Naive B cell (primary cell): ENCODE results near the gene WDR33. TPM values are rescaled to one million over a fixed set of nuclear protein-coding genes. Genes with fewer than 3 reads are reported as not detected.

Experiments
- ATAC-seq, 2 donors: fragments of 150-1000 bp; cut with Tn5 transposase; 2 replicates each; pipeline ENCODE4 v1.10.0; 2021; ENCODE audit warnings: low read depth in 2 of 2, mild to moderate bottlenecking in 2 of 2, moderate library complexity in 2 of 2
- DNase-seq: peaks from one replicate; pipeline ENCODE4 v3.0.0; 2022
- H3K27ac Mint-ChIP-seq, 6 donors: one replicate each; pipeline ENCODE4 v1.8.0; 2020 to 2022; ENCODE audit warnings: mild to moderate bottlenecking in 6 of 6, mixed read lengths in 6 of 6, moderate library complexity in 5 of 6, inconsistent platforms in 2 of 6
- H3K27me3 Mint-ChIP-seq, 3 donors: one replicate each; pipeline ENCODE4 v1.8.0; 2021 to 2022; ENCODE audit warnings: mixed read lengths in 3 of 3, mild to moderate bottlenecking in 1 of 3
- H3K36me3 Mint-ChIP-seq, 2 donors: one replicate each; pipeline ENCODE4 v1.8.0; 2020 to 2022; ENCODE audit warnings: mixed read lengths in 2 of 2, inconsistent platforms in 1 of 2, mild to moderate bottlenecking in 1 of 2
- H3K4me1 Mint-ChIP-seq, 3 donors: one replicate each; pipeline ENCODE4 v1.8.0; 2020 to 2022; ENCODE audit warnings: mixed read lengths in 3 of 3, inconsistent platforms in 1 of 3, mild to moderate bottlenecking in 1 of 3, moderate library complexity in 1 of 3
- H3K4me3 Mint-ChIP-seq, 8 donors: one replicate each; pipeline ENCODE4 v1.8.0; 2020 to 2022; ENCODE audit warnings: mild to moderate bottlenecking in 8 of 8, mixed read lengths in 8 of 8, moderate library complexity in 8 of 8, inconsistent platforms in 2 of 8
- H3K9me3 Mint-ChIP-seq, 7 donors: one replicate each; pipeline ENCODE4 v1.8.0; 2020 to 2022; ENCODE audit warnings: mixed read lengths in 7 of 7, mild to moderate bottlenecking in 5 of 7, inconsistent platforms in 2 of 7, moderate library complexity in 1 of 7
- polyA plus RNA-seq, 6 donors: library from polyadenylated mRNA; unstranded; fragments of 300-500 nt; fragmentation: Illumina TruSeq; gene quantifications; one replicate each; pipeline ENCODE4 v1.2.3, GENCODE V29; 2021; ENCODE audit warnings: low read depth in 6 of 6

The WDR33 gene
- polyA plus RNA-seq, 6 donors from 2014 or later = 20.5 to 50.4 (median 37.3) TPM

DNA sequence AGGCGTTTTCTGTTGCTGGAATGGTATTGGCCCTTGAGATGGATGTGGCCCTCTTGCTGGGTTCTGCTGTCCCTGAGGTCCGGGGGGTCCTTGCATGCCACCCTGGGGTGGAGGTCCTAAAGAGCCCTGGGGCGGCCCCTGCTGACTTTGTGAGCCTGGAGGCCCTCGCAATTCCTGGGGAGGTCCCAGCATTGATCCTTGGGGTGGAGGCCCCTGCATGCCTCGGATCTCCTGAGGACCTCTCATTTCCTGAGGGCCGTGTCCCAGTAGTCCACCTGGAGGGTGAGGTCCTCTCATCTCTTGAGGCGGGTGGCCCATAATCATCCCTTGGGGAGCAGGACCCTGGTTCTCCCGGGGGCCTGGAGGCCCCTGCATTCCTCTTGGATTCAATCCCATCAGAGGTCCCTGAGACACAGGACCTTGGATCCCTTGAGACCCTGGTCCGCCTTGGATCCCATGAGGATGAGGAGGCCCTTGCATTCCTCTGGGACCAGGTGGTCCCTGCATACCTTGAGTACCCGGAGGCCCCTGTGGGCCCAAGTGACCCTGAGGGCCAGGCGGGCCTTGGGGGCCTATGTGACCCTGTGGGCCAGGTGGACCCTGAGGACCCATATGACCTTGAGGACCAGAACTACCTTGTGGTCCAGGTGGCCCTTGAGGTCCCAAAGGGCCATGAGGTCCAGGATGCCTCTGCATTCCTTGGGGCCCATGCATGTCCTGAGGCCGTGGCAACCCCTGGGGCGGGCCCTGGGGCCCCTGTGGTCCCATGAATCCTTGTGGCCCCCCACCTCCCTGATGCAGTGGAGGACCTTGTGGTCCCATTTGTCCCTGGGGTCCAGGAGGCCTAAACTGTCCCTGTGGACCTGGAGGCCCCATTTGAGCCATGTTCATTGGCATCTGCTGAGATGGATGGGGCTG, 91.4 kb downstream of the WDR33 start:
- Mint-ChIP-seq H3K9me3 (no peaks in the 10 kb centered on the region), H3K27ac (peak overlapping the region in 1 of 6 donors; percentile 60)

DNA sequence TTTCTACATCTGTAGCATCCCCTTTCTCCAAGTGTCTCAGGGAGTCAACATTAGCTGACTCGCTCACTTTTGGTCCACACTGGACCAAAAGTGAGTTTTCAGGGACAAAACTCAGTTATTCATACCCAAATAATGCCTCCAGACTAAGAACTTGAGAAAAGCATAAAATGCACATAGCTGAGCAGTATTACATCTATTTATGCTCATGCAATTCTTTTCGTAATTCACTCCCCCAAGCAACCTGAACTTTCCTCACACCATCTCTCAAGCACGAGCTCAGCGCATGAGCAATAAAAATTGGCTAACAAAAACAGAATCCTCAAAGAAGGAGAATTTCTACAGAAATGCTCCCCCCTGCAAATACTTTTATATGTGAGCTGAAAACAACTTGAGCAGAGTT, 92.7 kb downstream of the WDR33 start:
- Mint-ChIP-seq H3K9me3 (no peaks in the 10 kb centered on the region), H3K4me1 (peaks cover 0 to 4% (median 0%) of the 10 kb centered on the region in 3 donors), H3K27ac (no peak overlapping the region), H3K27me3 (no peaks in the 10 kb centered on the region), H3K4me3 (no peak overlapping the region), H3K36me3 (peaks cover 16 to 31% of the 10 kb centered on the region in 2 donors)
- ATAC-seq (no peak), DNase-seq (no peak)

More for the DNA sequence above, 91.4 kb downstream of the WDR33 start:
- no peak overlapping the region for H3K4me3 Mint-ChIP-seq
- H3K4me1 Mint-ChIP-seq = peaks cover 0 to 4% (median 0%) of the 10 kb centered on the region in 3 donors
- DNase-seq (no peak), ATAC-seq (no peak)
- H3K27me3 Mint-ChIP-seq = no peaks in the 10 kb centered on the region
- H3K36me3 Mint-ChIP-seq = peaks cover 17 to 35% of the 10 kb centered on the region in 2 donors

DNA sequence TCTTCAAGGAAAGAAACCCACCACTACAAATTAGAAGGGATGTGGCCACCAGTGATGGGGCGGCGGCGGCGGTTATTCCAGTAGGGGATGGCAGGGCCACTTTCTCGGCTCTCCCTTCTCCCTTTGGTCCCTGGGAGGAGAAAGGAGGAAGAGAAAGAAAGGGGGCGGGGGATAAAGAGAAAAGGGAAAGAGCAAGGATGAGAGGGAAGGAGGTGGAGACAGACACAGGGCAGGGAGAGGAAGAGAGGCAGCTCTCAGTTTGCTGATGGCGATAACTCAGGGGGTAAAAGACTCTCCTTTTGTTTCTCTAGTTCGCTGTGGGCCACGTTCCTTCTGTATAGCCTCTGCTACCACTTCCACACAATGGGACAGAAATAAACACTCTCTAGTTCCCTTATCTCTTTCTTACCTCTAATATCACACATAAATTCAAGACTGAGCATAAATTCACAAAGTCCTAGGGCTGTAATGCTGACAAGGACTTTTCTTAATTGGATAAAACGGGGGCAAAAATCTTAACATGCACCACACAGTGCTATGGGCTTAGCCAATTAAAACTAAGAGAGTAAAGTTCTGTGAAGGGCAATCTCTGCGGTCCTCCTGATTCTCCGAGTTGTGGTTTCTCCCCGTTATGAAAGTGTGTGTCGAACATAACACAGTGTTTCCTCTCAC, 95.1 kb downstream of the WDR33 start:
- peaks cover 0 to 4% (median 0%) of the 10 kb centered on the region in 3 donors for H3K4me1 Mint-ChIP-seq
- peaks cover 4 to 23% of the 10 kb centered on the region in 2 donors for H3K36me3 Mint-ChIP-seq
- ATAC-seq (no peak), DNase-seq (no peak)
- no peak overlapping the region for H3K4me3 Mint-ChIP-seq
- no peaks in the 10 kb centered on the region for H3K27me3 Mint-ChIP-seq
- H3K27ac Mint-ChIP-seq = peak overlapping the region in 1 of 6 donors; percentile 80
- H3K9me3 Mint-ChIP-seq = no peaks in the 10 kb centered on the region

DNA sequence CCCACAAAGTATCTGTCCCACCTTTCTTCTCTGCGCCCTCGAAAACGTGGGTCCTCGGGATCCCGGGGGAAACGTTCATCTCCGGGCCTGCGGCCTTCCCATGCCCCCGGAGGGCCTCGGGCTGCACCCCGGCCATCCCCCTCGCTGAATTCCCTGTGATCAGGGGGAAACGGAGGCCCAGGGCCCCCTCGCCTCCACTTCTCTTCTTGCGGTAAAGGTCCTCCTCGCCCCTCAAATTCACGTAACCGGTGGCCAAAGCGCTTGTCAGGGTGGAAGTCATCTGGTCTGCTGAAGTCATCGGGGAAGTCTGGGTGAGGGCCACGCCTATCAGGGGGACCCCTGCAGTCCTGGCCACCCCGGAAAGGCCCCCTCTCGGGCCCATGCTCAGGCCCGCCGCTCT, 97.4 kb downstream of the WDR33 start:
- Mint-ChIP-seq H3K9me3 (no peaks in the 10 kb centered on the region), H3K4me1 (peaks cover 0 to 7% (median 0%) of the 10 kb centered on the region in 3 donors), H3K27ac (no peak overlapping the region), H3K36me3 (peaks cover 15 to 30% of the 10 kb centered on the region in 2 donors), H3K27me3 (no peaks in the 10 kb centered on the region), H3K4me3 (no peak overlapping the region)
- no peak for ATAC-seq
- DNase-seq = no peak

DNA sequence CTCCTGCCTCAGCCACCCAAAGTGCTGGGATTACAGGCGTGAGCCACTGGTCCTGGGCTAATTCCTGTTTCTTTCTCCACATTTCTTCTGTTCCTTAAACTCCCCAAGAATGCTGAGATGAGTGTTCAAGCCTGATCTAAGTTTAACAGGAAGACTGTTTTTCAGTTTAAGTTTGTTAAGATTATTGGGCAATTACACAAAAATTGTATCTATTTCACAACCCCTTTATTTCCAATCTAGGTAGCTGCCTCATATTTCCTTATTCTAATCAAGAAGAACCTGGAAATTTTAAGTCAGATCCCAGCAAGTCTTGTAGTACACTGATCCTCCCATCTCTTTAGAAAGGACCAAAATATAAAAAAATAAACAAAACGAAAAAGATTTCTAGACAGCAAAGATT, 98.0 kb downstream of the WDR33 start:
- Mint-ChIP-seq H3K4me3 (no peak overlapping the region), H3K27ac (no peak overlapping the region), H3K4me1 (peaks cover 0 to 7% (median 0%) of the 10 kb centered on the region in 3 donors), H3K36me3 (peaks cover 15 to 27% of the 10 kb centered on the region in 2 donors), H3K27me3 (no peaks in the 10 kb centered on the region), H3K9me3 (no peaks in the 10 kb centered on the region)
- no peak for DNase-seq
- ATAC-seq = no peak

DNA sequence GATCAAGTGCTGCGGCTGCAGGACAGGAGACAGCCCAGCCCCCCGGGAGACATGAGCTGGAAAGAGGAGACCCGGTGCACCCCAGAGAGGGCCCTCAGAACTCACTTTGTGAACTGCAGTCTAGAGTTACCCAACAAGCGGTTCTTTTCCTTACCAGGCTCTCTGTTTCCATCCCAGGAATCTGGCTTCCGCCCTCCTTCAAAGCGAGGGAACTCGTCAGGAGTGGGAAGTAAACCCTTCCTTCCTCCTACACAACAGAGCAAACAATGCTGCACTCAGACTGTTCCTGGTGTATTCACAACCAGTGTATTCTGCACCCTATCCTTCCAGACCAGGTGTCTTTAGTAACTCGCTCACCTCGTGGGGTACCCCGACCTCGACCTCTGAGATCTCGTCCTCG, 101.6 kb downstream of the WDR33 start:
- peaks cover 12 to 15% of the 10 kb centered on the region in 2 donors for H3K36me3 Mint-ChIP-seq
- no peak for DNase-seq
- ATAC-seq = no peak
- no peak overlapping the region for H3K4me3 Mint-ChIP-seq
- H3K9me3 Mint-ChIP-seq = no peaks in the 10 kb centered on the region
- H3K4me1 Mint-ChIP-seq = peaks cover 8 to 11% (median 11%) of the 10 kb centered on the region in 3 donors
- H3K27me3 Mint-ChIP-seq = no peaks in the 10 kb centered on the region
- H3K27ac Mint-ChIP-seq = peak overlapping the region in 1 of 6 donors; percentile 56

DNA sequence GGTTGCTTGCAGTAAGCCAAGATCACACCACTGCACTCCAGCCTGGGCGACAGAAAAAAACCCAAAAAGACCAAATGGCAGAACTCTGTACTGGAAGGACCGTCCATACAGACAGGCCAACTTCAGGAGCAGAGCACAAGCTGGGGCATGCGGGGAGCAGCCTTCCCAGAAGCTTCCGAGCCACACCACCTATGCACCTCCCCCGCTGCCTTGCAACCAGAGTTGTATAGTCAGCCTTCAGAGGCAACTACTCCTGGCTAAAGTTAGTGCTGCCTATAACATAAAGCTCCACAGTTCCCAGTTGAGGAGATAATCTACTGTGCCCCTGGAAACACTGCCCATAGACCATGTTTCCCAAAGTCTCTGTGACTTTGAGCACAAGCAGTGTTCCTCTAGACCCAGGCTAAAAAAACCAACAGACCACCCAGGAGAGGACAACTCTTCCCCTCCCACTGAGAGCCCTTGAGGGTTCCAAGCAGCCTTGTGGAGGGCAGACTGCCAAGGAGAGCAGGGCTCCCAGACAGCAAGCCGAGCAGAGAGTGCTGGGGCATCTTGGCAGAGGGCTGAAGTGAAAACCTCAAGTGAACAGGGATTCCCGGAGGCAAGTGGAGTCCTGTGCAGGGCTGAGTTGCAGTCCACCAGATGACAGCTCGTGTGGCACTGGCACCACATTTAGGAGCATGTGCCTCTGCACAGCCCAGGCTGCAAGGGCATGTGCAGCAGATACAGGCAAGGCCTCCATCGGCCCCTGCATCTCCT, 102.9 kb downstream of the WDR33 start:
- ATAC-seq (no peak), DNase-seq (no peak)
- H3K27ac Mint-ChIP-seq = peak overlapping the region in 1 of 6 donors; percentile 70
- no peaks in the 10 kb centered on the region for H3K9me3 Mint-ChIP-seq
- H3K27me3 Mint-ChIP-seq = no peaks in the 10 kb centered on the region
- H3K36me3 Mint-ChIP-seq = peaks cover 12 to 15% of the 10 kb centered on the region in 2 donors
- peaks cover 8 to 23% (median 14%) of the 10 kb centered on the region in 3 donors for H3K4me1 Mint-ChIP-seq
- H3K4me3 Mint-ChIP-seq = no peak overlapping the region

DNA sequence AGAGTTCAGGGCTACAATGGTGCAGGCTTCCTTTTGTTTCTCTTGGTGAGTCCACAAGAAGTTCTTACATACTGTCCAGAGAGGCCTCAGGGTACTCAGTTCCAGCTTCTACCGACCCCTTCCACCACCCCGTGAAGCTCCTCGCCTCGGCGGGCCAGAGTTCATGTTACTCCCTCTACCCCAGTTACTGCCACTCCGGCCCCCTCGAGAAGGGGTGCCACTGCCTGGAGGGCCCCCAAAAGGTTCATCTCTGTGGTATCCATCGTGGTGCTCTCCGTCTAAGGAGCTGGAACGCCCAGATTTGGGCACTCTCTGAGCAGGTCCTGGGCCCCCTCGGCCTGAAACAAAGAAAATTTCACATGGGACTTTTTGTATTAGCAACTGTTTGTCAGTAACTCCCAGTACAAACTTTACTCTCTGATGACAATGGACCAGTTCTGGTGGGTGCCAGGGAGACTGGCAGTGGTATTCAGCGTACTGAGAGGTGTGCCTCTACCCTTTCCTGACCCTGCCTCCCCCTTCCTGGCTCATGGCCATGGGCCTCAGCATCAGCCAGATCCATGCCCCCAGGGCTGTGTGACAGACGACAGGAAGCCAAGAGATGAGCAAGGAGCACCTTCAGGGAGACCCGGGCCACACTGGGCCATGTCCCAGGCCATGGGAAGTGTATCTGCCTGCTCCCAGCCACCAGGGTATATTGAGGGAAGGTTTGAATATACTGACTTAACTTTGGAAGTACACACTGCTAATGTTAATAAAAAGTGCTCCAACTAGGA, 104.6 kb downstream of the WDR33 start:
- H3K4me3 Mint-ChIP-seq = peak overlapping the region in 1 of 8 donors; percentile 9

DNA sequence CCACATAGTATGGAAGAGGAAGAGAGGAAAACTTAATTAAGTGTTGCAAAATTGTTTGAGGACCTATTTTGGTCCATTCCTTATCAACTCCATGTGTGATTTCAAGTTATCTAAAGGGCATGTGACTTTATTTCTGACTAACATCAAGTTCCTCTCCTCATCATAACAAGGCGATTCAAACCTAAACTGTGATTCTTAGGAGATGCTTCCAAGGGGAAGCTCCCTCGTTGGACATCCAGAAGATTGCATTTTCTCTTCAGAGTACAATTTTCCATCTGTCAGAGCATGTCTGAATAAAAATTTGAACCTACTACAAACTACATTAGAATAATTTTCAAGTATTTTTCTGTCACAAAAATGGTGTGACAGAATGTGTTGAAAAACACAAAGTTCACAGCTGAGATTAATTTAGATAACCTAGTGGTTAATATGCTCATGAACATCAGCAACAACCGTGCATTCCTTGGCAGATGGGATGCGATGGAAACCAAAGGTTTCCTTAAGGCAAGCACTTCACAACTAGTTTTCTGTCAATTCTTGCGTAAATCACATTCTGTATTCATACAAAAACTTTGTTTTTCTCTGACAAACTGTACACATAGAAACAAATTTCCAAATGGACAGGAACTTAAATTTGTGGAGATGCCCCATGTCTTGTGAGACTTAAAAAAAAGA, 105.4 kb downstream of the WDR33 start:
- peak overlapping the region in 1 of 8 donors; percentile 51 for H3K4me3 Mint-ChIP-seq
- DNase-seq = no peak

More for the DNA sequence above, 104.6 kb downstream of the WDR33 start:
- Mint-ChIP-seq H3K4me1 (peaks cover 14 to 33% (median 22%) of the 10 kb centered on the region in 3 donors), H3K9me3 (no peaks in the 10 kb centered on the region), H3K36me3 (peaks cover 12 to 15% of the 10 kb centered on the region in 2 donors), H3K27me3 (no peaks in the 10 kb centered on the region), H3K27ac (peak overlapping the region in 3 of 6 donors; percentile 36 to 66 (median 59))
- no peak for ATAC-seq
- DNase-seq = no peak

DNA sequence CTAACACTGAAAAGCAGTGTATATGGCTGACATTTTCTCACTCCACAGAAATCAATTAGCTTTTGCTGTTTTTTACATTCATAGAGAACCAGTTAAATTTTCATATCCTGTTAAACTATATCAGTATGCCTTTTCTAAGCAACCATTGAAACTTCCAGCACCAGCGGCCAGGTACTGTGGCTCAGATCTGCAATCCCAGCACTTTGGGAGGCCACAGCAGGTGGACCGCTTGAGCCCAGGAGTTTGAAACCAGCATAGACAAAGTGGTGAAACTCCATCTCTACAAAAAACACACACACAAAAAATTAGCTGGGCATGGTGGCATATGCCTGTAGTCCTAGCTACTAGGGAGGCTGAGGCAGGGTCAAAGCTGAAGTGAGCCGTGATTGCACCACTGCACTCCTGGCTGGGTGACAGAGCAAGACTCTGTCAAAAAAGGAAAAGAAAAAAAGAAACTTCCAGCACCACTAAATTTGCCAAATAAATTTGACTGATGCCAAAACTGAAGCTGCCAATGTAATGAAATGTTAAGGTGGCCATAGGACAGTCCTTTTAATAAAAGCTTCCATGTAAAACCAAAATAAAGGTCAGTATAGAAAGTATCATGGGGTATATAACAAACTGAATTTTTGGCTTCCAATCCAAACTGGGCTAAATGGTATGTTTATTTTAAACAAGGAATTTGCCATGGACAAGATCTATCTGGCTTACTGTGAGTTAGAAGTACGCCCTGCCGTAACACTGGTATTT, 106.2 kb downstream of the WDR33 start:
- H3K9me3 Mint-ChIP-seq = no peaks in the 10 kb centered on the region
- H3K36me3 Mint-ChIP-seq = peaks cover 10 to 12% of the 10 kb centered on the region in 2 donors
- peak overlapping the region in 4 of 8 donors; percentile 1 to 56 (median 26) for H3K4me3 Mint-ChIP-seq
- H3K27ac Mint-ChIP-seq = no peak overlapping the region
- peaks cover 18 to 47% (median 27%) of the 10 kb centered on the region in 3 donors for H3K4me1 Mint-ChIP-seq
- no peaks in the 10 kb centered on the region for H3K27me3 Mint-ChIP-seq
- ATAC-seq = no peak
- no peak for DNase-seq

More for the DNA sequence above, 105.4 kb downstream of the WDR33 start:
- no peak for ATAC-seq
- H3K9me3 Mint-ChIP-seq = no peaks in the 10 kb centered on the region
- peaks cover 10 to 12% of the 10 kb centered on the region in 2 donors for H3K36me3 Mint-ChIP-seq
- no peaks in the 10 kb centered on the region for H3K27me3 Mint-ChIP-seq
- H3K27ac Mint-ChIP-seq = peak overlapping the region in 1 of 6 donors; percentile 19
- H3K4me1 Mint-ChIP-seq = peaks cover 12 to 42% (median 24%) of the 10 kb centered on the region in 3 donors

DNA sequence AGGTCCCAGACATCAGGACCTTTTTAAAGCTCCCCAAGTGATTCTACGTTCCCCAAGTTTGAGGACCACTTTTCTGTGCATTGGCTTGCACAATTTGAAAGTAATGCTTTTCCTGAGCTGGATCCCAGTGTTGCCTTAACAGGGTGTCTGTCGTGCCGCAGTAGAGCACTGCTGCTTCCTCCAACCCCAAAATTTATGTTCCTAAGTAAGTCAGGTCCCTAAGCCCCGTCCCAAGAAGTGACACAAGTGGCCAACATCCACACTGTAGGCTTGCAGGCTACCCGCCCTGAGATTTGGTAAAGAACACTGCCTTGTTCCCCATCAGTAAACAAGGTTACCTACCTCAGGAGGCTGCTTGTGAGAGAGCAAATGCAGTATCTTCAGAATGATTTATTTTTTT, 107.7 kb downstream of the WDR33 start:
- Mint-ChIP-seq H3K4me3 (peak overlapping the region in 7 of 8 donors; percentile 27 to 90 (median 59)), H3K9me3 (no peaks in the 10 kb centered on the region), H3K27ac (no peak overlapping the region), H3K36me3 (peaks cover 0 to 8% of the 10 kb centered on the region in 2 donors), H3K4me1 (peaks cover 25 to 47% (median 32%) of the 10 kb centered on the region in 3 donors), H3K27me3 (no peaks in the 10 kb centered on the region)
- ATAC-seq (no peak), DNase-seq (no peak)
